A549 (cell line): Measurements from ENCODE around the gene SHC2.

Experiments
- BHLHE40 ChIP-seq: IDR thresholded peaks from 2 replicates; pipeline ENCODE4 v1.6.1; 2012; ENCODE audit warnings: low read depth, low read length, inconsistent platforms
- CEBPB ChIP-seq, 2 experiments: fragments of >200 bp in 1 of 2; sonication (Bioruptor Twin) in 1 of 2; formaldehyde crosslinking in 1 of 2; IDR thresholded peaks; 2 replicates each; pipeline ENCODE4 v1.6.1; 2012 to 2016
- EP300 ChIP-seq, 2 experiments: fragments of >200 bp; sonication (Bioruptor Twin); formaldehyde crosslinking; IDR thresholded peaks; 2 replicates in 1 of 2; 3 replicates in 1 of 2; pipeline ENCODE4 v1.6.1; 2016 to 2017
- HDAC2 ChIP-seq: fragments of 200-600 bp; sonication (generic); IDR thresholded peaks from 2 replicates; pipeline ENCODE4 v1.6.1; 2016
- MYC ChIP-seq: IDR thresholded peaks from 2 replicates; pipeline ENCODE4 v1.6.1; 2012; ENCODE audit warnings: mild to moderate bottlenecking, inconsistent platforms, low read length, improper control_type of control experiment, borderline replicate concordance
- POLR2A ChIP-seq: IDR thresholded peaks from 2 replicates; pipeline ENCODE4 v1.6.1; 2012; ENCODE audit warnings: mild to moderate bottlenecking, low read length
- POLR2AphosphoS2 ChIP-seq: conservative IDR thresholded peaks from 2 replicates; pipeline ENCODE4 v1.6.1; 2012; ENCODE audit warnings: low read length, improper control_type of control experiment, inconsistent platforms
- RARB ChIP-seq: fragments of 250-450 bp; sonication (Bioruptor Pico); IDR thresholded peaks from 2 replicates; pipeline ENCODE4 v1.8.0; 2021; ENCODE audit warnings: mild to moderate bottlenecking, moderate library complexity
- SMC3 ChIP-seq: fragments of >200 bp; sonication (Bioruptor Twin); formaldehyde crosslinking; IDR thresholded peaks from 3 replicates; pipeline ENCODE4 v1.6.1; 2018; ENCODE audit warnings: inconsistent platforms
- TP53 ChIP-seq: fragments of 250-450 bp; sonication (Bioruptor Pico); IDR thresholded peaks from 2 replicates; pipeline ENCODE4 v1.5.0; 2021; ENCODE audit warnings: mild to moderate bottlenecking, moderate library complexity
- ZFP36 ChIP-seq: fragments of 450-650 bp; IDR thresholded peaks from 2 replicates; pipeline ENCODE4 v1.6.1; 2014; ENCODE audit warnings: borderline replicate concordance; ENCODE audit not compliant: partially characterized antibody
- TF ChIP-seq, protein P1 (sequence below): fragments of 200-600 bp; sonication (generic); IDR thresholded peaks from 2 replicates; pipeline ENCODE4 v1.6.1; 2016; ENCODE audit warnings: antibody characterized with exemption, mild to moderate bottlenecking, moderate library complexity
- TF ChIP-seq, protein P2 (sequence below): fragments of >200 bp; sonication (Bioruptor Twin); formaldehyde crosslinking; IDR thresholded peaks from 3 replicates; pipeline ENCODE4 v1.5.1; 2016
- TF ChIP-seq, protein P3 (sequence below): IDR thresholded peaks from 2 replicates; pipeline ENCODE4 v1.6.1; 2012

DNA sequence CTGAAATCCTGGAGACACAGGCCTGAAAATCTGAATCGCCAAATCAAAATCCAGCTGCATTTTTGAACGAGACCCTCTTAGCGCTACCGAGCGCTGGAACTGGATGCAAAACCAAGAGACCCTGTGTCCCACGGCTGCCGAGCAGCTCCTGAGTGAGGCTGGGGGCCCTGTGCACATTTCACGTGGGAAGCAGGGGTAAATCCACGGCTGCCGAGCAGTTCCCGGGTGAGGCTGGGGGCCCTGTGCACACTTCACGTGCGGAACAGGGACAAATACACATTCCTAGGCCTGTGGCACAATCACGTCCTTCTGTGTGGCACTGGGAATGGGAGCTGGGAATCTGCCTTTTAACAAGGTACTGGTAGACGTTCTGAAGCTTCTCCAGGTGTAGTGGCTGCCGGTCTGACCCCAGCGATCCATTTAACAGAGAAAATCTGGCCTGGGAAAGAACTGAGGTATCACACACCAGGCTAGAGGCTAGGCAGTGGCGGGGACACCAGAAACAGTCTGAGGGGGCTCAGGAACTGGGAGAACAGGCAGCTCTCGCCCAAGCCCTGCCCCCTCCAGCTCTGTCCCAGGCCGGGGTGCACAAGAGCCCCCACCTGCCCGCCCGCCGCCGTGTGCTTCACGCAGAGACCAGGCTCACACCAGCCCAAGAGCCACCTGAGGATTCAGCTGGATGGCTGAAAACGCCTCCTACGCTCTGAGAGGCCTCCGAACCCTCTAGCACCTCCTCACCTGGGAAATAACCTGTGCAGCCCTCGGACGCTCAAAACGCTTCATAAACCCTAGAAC lies 40.9 kb downstream of the SHC2 start:
- TF ChIP-seq, protein P1, sequence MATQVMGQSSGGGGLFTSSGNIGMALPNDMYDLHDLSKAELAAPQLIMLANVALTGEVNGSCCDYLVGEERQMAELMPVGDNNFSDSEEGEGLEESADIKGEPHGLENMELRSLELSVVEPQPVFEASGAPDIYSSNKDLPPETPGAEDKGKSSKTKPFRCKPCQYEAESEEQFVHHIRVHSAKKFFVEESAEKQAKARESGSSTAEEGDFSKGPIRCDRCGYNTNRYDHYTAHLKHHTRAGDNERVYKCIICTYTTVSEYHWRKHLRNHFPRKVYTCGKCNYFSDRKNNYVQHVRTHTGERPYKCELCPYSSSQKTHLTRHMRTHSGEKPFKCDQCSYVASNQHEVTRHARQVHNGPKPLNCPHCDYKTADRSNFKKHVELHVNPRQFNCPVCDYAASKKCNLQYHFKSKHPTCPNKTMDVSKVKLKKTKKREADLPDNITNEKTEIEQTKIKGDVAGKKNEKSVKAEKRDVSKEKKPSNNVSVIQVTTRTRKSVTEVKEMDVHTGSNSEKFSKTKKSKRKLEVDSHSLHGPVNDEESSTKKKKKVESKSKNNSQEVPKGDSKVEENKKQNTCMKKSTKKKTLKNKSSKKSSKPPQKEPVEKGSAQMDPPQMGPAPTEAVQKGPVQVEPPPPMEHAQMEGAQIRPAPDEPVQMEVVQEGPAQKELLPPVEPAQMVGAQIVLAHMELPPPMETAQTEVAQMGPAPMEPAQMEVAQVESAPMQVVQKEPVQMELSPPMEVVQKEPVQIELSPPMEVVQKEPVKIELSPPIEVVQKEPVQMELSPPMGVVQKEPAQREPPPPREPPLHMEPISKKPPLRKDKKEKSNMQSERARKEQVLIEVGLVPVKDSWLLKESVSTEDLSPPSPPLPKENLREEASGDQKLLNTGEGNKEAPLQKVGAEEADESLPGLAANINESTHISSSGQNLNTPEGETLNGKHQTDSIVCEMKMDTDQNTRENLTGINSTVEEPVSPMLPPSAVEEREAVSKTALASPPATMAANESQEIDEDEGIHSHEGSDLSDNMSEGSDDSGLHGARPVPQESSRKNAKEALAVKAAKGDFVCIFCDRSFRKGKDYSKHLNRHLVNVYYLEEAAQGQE = no peak
- TF ChIP-seq CEBPB (IDR thresholded peaks at IDR 0.05) = no peak
- TF ChIP-seq POLR2A = no peak
- no peak for TF ChIP-seq BHLHE40
- TF ChIP-seq, protein P2, sequence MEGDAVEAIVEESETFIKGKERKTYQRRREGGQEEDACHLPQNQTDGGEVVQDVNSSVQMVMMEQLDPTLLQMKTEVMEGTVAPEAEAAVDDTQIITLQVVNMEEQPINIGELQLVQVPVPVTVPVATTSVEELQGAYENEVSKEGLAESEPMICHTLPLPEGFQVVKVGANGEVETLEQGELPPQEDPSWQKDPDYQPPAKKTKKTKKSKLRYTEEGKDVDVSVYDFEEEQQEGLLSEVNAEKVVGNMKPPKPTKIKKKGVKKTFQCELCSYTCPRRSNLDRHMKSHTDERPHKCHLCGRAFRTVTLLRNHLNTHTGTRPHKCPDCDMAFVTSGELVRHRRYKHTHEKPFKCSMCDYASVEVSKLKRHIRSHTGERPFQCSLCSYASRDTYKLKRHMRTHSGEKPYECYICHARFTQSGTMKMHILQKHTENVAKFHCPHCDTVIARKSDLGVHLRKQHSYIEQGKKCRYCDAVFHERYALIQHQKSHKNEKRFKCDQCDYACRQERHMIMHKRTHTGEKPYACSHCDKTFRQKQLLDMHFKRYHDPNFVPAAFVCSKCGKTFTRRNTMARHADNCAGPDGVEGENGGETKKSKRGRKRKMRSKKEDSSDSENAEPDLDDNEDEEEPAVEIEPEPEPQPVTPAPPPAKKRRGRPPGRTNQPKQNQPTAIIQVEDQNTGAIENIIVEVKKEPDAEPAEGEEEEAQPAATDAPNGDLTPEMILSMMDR = no peak
- no peak for TF ChIP-seq TP53 (CRISPR knock-in tag)
- no peak for TF ChIP-seq HDAC2
- no peak for TF ChIP-seq MYC
- no peak for TF ChIP-seq EP300 (IDR thresholded peaks at IDR 0.05)
- no peak for TF ChIP-seq POLR2AphosphoS2
- TF ChIP-seq ZFP36 = no peak
- no peak for TF ChIP-seq SMC3
- TF ChIP-seq, protein P3, sequence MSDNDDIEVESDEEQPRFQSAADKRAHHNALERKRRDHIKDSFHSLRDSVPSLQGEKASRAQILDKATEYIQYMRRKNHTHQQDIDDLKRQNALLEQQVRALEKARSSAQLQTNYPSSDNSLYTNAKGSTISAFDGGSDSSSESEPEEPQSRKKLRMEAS = no peak
- TF ChIP-seq RARB (CRISPR knock-in tag) = no peak
